ENCODE measurements around the gene BTAF1. TPM values are rescaled to one million over a fixed set of nuclear protein-coding genes. Genes with fewer than 3 reads are reported as not detected.

BTAF1 gene
- total and polyA plus RNA-seq, 2 experiments from 2014 or later: 30.4 to 55.7 TPM

DNA sequence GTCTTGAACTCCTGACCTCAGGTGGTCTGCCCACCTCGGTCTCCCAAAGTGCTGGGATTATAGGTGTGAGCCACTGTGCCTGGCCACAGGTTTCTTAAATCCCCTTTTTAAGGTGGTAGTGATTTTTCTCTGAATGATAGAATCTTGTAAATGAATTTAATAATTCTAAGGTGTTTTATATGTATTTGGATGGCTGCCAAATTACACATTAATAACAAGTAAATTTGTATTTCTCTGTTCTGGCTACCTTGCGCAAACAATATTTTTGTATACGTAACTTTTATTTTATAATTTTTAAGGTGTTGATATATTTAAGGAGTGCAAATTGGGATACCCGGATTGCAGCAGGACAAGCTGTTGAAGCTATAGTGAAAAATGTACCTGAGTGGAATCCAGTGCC lies 16.1 kb downstream of the BTAF1 start:
- no peaks in the 10 kb centered on the region for H3K9me3 Mint-ChIP-seq
- H3K36me3 Mint-ChIP-seq (ENCODE audit: low read depth): peaks cover 37% of the 10 kb centered on the region
- DNase-seq (ENCODE audit: low spot score) (no peak), ATAC-seq (no peak)
- H3K27ac ChIP-seq (ENCODE audit: low read depth): no peak overlapping the region
- TF ChIP-seq, protein P1, sequence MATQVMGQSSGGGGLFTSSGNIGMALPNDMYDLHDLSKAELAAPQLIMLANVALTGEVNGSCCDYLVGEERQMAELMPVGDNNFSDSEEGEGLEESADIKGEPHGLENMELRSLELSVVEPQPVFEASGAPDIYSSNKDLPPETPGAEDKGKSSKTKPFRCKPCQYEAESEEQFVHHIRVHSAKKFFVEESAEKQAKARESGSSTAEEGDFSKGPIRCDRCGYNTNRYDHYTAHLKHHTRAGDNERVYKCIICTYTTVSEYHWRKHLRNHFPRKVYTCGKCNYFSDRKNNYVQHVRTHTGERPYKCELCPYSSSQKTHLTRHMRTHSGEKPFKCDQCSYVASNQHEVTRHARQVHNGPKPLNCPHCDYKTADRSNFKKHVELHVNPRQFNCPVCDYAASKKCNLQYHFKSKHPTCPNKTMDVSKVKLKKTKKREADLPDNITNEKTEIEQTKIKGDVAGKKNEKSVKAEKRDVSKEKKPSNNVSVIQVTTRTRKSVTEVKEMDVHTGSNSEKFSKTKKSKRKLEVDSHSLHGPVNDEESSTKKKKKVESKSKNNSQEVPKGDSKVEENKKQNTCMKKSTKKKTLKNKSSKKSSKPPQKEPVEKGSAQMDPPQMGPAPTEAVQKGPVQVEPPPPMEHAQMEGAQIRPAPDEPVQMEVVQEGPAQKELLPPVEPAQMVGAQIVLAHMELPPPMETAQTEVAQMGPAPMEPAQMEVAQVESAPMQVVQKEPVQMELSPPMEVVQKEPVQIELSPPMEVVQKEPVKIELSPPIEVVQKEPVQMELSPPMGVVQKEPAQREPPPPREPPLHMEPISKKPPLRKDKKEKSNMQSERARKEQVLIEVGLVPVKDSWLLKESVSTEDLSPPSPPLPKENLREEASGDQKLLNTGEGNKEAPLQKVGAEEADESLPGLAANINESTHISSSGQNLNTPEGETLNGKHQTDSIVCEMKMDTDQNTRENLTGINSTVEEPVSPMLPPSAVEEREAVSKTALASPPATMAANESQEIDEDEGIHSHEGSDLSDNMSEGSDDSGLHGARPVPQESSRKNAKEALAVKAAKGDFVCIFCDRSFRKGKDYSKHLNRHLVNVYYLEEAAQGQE (IDR thresholded peaks at IDR 0.05; ENCODE audit: unreplicated experiment): no peak
- TF ChIP-seq, protein P2, sequence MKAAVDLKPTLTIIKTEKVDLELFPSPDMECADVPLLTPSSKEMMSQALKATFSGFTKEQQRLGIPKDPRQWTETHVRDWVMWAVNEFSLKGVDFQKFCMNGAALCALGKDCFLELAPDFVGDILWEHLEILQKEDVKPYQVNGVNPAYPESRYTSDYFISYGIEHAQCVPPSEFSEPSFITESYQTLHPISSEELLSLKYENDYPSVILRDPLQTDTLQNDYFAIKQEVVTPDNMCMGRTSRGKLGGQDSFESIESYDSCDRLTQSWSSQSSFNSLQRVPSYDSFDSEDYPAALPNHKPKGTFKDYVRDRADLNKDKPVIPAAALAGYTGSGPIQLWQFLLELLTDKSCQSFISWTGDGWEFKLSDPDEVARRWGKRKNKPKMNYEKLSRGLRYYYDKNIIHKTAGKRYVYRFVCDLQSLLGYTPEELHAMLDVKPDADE (IDR thresholded peaks at IDR 0.05): no peak
- no peak for TF ChIP-seq JUNB (IDR thresholded peaks at IDR 0.05; ENCODE audit: unreplicated experiment)
- TF ChIP-seq, protein P3, sequence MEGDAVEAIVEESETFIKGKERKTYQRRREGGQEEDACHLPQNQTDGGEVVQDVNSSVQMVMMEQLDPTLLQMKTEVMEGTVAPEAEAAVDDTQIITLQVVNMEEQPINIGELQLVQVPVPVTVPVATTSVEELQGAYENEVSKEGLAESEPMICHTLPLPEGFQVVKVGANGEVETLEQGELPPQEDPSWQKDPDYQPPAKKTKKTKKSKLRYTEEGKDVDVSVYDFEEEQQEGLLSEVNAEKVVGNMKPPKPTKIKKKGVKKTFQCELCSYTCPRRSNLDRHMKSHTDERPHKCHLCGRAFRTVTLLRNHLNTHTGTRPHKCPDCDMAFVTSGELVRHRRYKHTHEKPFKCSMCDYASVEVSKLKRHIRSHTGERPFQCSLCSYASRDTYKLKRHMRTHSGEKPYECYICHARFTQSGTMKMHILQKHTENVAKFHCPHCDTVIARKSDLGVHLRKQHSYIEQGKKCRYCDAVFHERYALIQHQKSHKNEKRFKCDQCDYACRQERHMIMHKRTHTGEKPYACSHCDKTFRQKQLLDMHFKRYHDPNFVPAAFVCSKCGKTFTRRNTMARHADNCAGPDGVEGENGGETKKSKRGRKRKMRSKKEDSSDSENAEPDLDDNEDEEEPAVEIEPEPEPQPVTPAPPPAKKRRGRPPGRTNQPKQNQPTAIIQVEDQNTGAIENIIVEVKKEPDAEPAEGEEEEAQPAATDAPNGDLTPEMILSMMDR (conservative IDR thresholded peaks at IDR 0.05; ENCODE audit: low read depth in 2 of 2): no peak
- TF ChIP-seq, protein P4, sequence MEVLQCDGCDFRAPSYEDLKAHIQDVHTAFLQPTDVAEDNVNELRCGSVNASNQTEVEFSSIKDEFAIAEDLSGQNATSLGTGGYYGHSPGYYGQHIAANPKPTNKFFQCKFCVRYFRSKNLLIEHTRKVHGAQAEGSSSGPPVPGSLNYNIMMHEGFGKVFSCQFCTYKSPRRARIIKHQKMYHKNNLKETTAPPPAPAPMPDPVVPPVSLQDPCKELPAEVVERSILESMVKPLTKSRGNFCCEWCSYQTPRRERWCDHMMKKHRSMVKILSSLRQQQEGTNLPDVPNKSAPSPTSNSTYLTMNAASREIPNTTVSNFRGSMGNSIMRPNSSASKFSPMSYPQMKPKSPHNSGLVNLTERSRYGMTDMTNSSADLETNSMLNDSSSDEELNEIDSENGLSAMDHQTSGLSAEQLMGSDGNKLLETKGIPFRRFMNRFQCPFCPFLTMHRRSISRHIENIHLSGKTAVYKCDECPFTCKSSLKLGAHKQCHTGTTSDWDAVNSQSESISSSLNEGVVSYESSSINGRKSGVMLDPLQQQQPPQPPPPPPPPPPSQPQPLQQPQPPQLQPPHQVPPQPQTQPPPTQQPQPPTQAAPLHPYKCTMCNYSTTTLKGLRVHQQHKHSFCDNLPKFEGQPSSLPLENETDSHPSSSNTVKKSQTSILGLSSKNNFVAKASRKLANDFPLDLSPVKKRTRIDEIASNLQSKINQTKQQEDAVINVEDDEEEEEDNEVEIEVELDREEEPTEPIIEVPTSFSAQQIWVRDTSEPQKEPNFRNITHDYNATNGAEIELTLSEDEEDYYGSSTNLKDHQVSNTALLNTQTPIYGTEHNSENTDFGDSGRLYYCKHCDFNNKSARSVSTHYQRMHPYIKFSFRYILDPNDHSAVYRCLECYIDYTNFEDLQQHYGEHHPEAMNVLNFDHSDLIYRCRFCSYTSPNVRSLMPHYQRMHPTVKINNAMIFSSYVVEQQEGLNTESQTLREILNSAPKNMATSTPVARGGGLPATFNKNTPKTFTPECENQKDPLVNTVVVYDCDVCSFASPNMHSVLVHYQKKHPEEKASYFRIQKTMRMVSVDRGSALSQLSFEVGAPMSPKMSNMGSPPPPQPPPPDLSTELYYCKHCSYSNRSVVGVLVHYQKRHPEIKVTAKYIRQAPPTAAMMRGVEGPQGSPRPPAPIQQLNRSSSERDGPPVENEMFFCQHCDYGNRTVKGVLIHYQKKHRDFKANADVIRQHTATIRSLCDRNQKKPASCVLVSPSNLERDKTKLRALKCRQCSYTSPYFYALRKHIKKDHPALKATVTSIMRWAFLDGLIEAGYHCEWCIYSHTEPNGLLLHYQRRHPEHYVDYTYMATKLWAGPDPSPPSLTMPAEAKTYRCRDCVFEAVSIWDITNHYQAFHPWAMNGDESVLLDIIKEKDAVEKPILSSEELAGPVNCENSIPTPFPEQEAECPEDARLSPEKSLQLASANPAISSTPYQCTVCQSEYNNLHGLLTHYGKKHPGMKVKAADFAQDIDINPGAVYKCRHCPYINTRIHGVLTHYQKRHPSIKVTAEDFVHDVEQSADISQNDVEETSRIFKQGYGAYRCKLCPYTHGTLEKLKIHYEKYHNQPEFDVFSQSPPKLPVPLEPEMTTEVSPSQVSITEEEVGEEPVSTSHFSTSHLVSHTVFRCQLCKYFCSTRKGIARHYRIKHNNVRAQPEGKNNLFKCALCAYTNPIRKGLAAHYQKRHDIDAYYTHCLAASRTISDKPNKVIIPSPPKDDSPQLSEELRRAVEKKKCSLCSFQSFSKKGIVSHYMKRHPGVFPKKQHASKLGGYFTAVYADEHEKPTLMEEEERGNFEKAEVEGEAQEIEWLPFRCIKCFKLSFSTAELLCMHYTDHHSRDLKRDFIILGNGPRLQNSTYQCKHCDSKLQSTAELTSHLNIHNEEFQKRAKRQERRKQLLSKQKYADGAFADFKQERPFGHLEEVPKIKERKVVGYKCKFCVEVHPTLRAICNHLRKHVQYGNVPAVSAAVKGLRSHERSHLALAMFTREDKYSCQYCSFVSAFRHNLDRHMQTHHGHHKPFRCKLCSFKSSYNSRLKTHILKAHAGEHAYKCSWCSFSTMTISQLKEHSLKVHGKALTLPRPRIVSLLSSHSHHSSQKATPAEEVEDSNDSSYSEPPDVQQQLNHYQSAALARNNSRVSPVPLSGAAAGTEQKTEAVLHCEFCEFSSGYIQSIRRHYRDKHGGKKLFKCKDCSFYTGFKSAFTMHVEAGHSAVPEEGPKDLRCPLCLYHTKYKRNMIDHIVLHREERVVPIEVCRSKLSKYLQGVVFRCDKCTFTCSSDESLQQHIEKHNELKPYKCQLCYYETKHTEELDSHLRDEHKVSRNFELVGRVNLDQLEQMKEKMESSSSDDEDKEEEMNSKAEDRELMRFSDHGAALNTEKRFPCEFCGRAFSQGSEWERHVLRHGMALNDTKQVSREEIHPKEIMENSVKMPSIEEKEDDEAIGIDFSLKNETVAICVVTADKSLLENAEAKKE (CRISPR knock-in tag; IDR thresholded peaks at IDR 0.05): no peak
- TF ChIP-seq EZH2 (IDR thresholded peaks at IDR 0.05; ENCODE audit: low read depth, unreplicated experiment): no peak
- no peak for TF ChIP-seq EZH2phosphoT487 (IDR thresholded peaks at IDR 0.05; ENCODE audit: unreplicated experiment)
- TF ChIP-seq STAT1 (IDR thresholded peaks at IDR 0.05; ENCODE audit: unreplicated experiment): no peak
- TF ChIP-seq ZNF331 (CRISPR knock-in tag; IDR thresholded peaks at IDR 0.05; ENCODE audit: low read depth): no peak
- no peak for TF ChIP-seq NANOG (IDR thresholded peaks at IDR 0.05; ENCODE audit: borderline replicate concordance)
- TF ChIP-seq CREB1 (CRISPR knock-in tag; IDR thresholded peaks at IDR 0.05; ENCODE audit: low read depth): no peak
- no peak for TF ChIP-seq ZNF114 (CRISPR knock-in tag; IDR thresholded peaks at IDR 0.05)
- no peak for TF ChIP-seq POLR2AphosphoS5 (IDR thresholded peaks at IDR 0.05; ENCODE audit: low read depth)
- H3K27me3 Mint-ChIP-seq (ENCODE audit: insufficient read depth, low read depth, poor library complexity): no peaks in the 10 kb centered on the region
- no peaks in the 10 kb centered on the region for H3F3A ChIP-seq (replicated peaks; ENCODE audit: low read depth)
- no peak overlapping the region for H3K4me3 Mint-ChIP-seq
- no peak overlapping the region for H3K4me3 ChIP-seq
- H3K27ac Mint-ChIP-seq: no peak overlapping the region
- no peaks in the 10 kb centered on the region for H3K27me3 ChIP-seq (ENCODE audit: insufficient read depth)
- no peak overlapping the region for H2AFZ ChIP-seq
- H3K79me2 ChIP-seq (replicated peaks; ENCODE audit: insufficient read depth): peaks cover 64% of the 10 kb centered on the region
- peaks cover 12% of the 10 kb centered on the region for H4K20me1 ChIP-seq (replicated peaks; ENCODE audit: insufficient read depth)
- H3K9me2 ChIP-seq (ENCODE audit: insufficient read depth): no peaks in the 10 kb centered on the region
- H3K36me3 ChIP-seq (ENCODE audit: insufficient read depth): peaks cover 14% of the 10 kb centered on the region; the same call in 1 of the 2 replicates
- no peak overlapping the region for H3K4me2 ChIP-seq
- H3K4me1 Mint-ChIP-seq: no peaks in the 10 kb centered on the region
- H3K4me1 ChIP-seq (ENCODE audit: insufficient read depth): no peaks in the 10 kb centered on the region

Data from GM23338 (cell line).